Fibroblast of gingiva (primary cell): Measurements from ENCODE around the gene TRABD2B.
A peak's percentile ranks its signal among the peaks of the same experiment; 100 is the strongest.

ENCODE experiments used
- DNase-seq: peaks from one replicate; pipeline ENCODE4 v3.0.0-alpha.2; 2011; ENCODE audit warnings: low read depth

TRABD2B gene

GRCh38 chr1:48021792-48022191 is 24.6 kb upstream of the TRABD2B start:
- DNase-seq: no peak

GRCh38 chr1:48019714-48020315 is 22.6 kb upstream of the TRABD2B start:
- DNase-seq: peak; percentile 92

GRCh38 chr1:48018799-48019198 is 21.6 kb upstream of the TRABD2B start:
- DNase-seq: no peak

GRCh38 chr1:48017716-48018115 is 20.5 kb upstream of the TRABD2B start:
- DNase-seq: peak; percentile 27

- no peak for DNase-seq
These were observed 19.3 kb upstream of the TRABD2B start for GRCh38 chr1:48016515-48016914.

- DNase-seq: no peak
These were observed 16.1 kb upstream of the TRABD2B start for GRCh38 chr1:48013270-48013669.

GRCh38 chr1:48007047-48007446 is 9.9 kb upstream of the TRABD2B start:
- no peak for DNase-seq

GRCh38 chr1:48006264-48006663 is 9.1 kb upstream of the TRABD2B start:
- DNase-seq: no peak

GRCh38 chr1:48005253-48006117 is 8.3 kb upstream of the TRABD2B start:
- no peak for DNase-seq

GRCh38 chr1:48003741-48004531 is 6.8 kb upstream of the TRABD2B start:
- no peak for DNase-seq

GRCh38 chr1:48002142-48002541 is 5.0 kb upstream of the TRABD2B start:
- DNase-seq: no peak

- no peak for DNase-seq
These were observed 4.5 kb upstream of the TRABD2B start for GRCh38 chr1:48001696-48002095.

GRCh38 chr1:48000883-48001282 is 3.7 kb upstream of the TRABD2B start:
- DNase-seq: no peak

GRCh38 chr1:47999097-47999496 is 1.9 kb upstream of the TRABD2B start:
- DNase-seq: no peak

GRCh38 chr1:47998396-47998990 is 1.3 kb upstream of the TRABD2B start:
- DNase-seq: no peak

GRCh38 chr1:47996406-47997226 is 569 bp downstream of the TRABD2B start:
- no peak for DNase-seq

- no peak for DNase-seq
These were observed 1.2 kb downstream of the TRABD2B start for GRCh38 chr1:47996060-47996405.

- no peak for DNase-seq
These were observed 1.7 kb downstream of the TRABD2B start for GRCh38 chr1:47995306-47996050.

- no peak for DNase-seq
These were observed 3.1 kb downstream of the TRABD2B start for GRCh38 chr1:47993881-47994625.

- no peak for DNase-seq
These were observed 3.8 kb downstream of the TRABD2B start for GRCh38 chr1:47993416-47993740.
